ENCODE measurements around the gene PSMG3.

PSMG3 gene

GRCh38 chr7:1546909-1547776 is 22.7 kb downstream of the PSMG3 start:
- no peak for TF ChIP-seq CTCF (IDR thresholded peaks at IDR 0.05; ENCODE audit: extremely low read depth, missing control alignments)

GRCh38 chr7:1546274-1546908 is 23.4 kb downstream of the PSMG3 start:
- no peak for DNase-seq (ENCODE audit: low spot score)
- no peak for TF ChIP-seq CTCF (IDR thresholded peaks at IDR 0.05; ENCODE audit: extremely low read depth, missing control alignments)

More at GRCh38 chr7:1546909-1547776, 22.7 kb downstream of the PSMG3 start:
- DNase-seq (ENCODE audit: low spot score): no peak

- DNase-seq (ENCODE audit: low spot score): no peak
- TF ChIP-seq CTCF (IDR thresholded peaks at IDR 0.05; ENCODE audit: extremely low read depth, missing control alignments): no peak
Observed at GRCh38 chr7:1545417-1546246, 24.2 kb downstream of the PSMG3 start.

GRCh38 chr7:1544896-1545416 is 24.9 kb downstream of the PSMG3 start:
- no peak for DNase-seq (ENCODE audit: low spot score)
- TF ChIP-seq CTCF (IDR thresholded peaks at IDR 0.05; ENCODE audit: extremely low read depth, missing control alignments): no peak

GRCh38 chr7:1544178-1544895 is 25.5 kb downstream of the PSMG3 start:
- no peak for DNase-seq (ENCODE audit: low spot score)
- no peak for TF ChIP-seq CTCF (IDR thresholded peaks at IDR 0.05; ENCODE audit: extremely low read depth, missing control alignments)

GRCh38 chr7:1543826-1544177 is 26.0 kb downstream of the PSMG3 start:
- DNase-seq (ENCODE audit: low spot score): no peak
- no peak for TF ChIP-seq CTCF (IDR thresholded peaks at IDR 0.05; ENCODE audit: extremely low read depth, missing control alignments)

Measured in GM20000 (cell line).